H1 (cell line): ENCODE data around the gene VPS37C. TPM values are rescaled to one million over a fixed set of nuclear protein-coding genes. Genes with fewer than 3 reads are reported as not detected.

Experiments used
- CTCF ChIA-PET: fragments of 300-600 bp; sonication (Branson Sonifier 250); formaldehyde crosslinking; loops from one replicate; lab custom pipeline; 2021; ENCODE audit not compliant: partially characterized antibody; lab: Charles Lee
- POLR2A ChIA-PET: fragments of 300-600 bp; sonication (Branson Sonifier 250); formaldehyde crosslinking; loops from one replicate; lab custom pipeline; 2021; ENCODE audit warnings: inconsistent platforms; ENCODE audit not compliant: partially characterized antibody; lab: Charles Lee
- DNase-seq, 2 experiments: peaks; one replicate each; pipeline versions ENCODE4 v3.0.0 to v3.0.0-alpha.2; 2010 to 2022; ENCODE audit warnings: low spot score in 2 of 2, low read depth in 1 of 2, mixed read lengths in 1 of 2
- FAIRE-seq: peaks from 2 replicates; lab custom pipeline; 2011; peaks lifted over from hg19 to GRCh38; lab: Jason Lieb, UNC
- H2AFZ ChIP-seq: 2 replicates; pipeline ENCODE4 v1.8.1; 2012; ENCODE audit warnings: low read length, inconsistent platforms
- H2AK5ac ChIP-seq: 2 replicates; pipeline ENCODE4 v1.6.1; 2013; ENCODE audit warnings: low read depth, low read length
- H2BK120ac ChIP-seq: replicated peaks from 2 replicates; pipeline ENCODE3; 2013; ENCODE audit warnings: low read depth, low read length, inconsistent platforms
- H2BK12ac ChIP-seq: 2 replicates; pipeline ENCODE4 v1.6.1; 2013; ENCODE audit warnings: low read depth, low read length
- H2BK15ac ChIP-seq: 2 replicates; pipeline ENCODE4 v1.6.1; 2013; ENCODE audit warnings: low read length
- H2BK20ac ChIP-seq: 2 replicates; pipeline ENCODE4 v1.6.1; 2013; ENCODE audit warnings: low read length
- H2BK5ac ChIP-seq: 2 replicates; pipeline ENCODE4 v1.6.1; 2013; ENCODE audit warnings: low read depth, low read length
- H3K14ac ChIP-seq: 2 replicates; pipeline ENCODE4 v1.6.1; 2013; ENCODE audit warnings: inconsistent platforms; ENCODE audit not compliant: insufficient read length
- H3K18ac ChIP-seq: 2 replicates; pipeline ENCODE4 v1.6.1; 2013; ENCODE audit warnings: low read length; ENCODE audit errors: extremely low read depth
- H3K23ac ChIP-seq: 2 replicates; pipeline ENCODE4 v1.6.1; 2013; ENCODE audit warnings: inconsistent platforms; ENCODE audit not compliant: insufficient read length
- H3K23me2 ChIP-seq: 2 replicates; pipeline ENCODE4 v1.6.1; 2013; ENCODE audit warnings: low read depth, low read length
- H3K27ac ChIP-seq: 2 replicates; pipeline ENCODE4 v1.6.1; 2011; ENCODE audit warnings: low read depth, low read length, inconsistent platforms
- H3K27me3 ChIP-seq, 4 experiments: replicated peaks in 1 of 4; 1 replicate in 1 of 4; 2 replicates in 3 of 4; pipeline versions ENCODE4 v1.6.1 to v1.8.1; 2011 to 2013; ENCODE audit warnings: low read length in 3 of 4, mild to moderate bottlenecking in 3 of 4, inconsistent platforms in 2 of 4, mixed read lengths in 2 of 4, moderate library complexity in 1 of 4; ENCODE audit not compliant: control insufficient read depth in 3 of 4, insufficient read depth in 3 of 4; ENCODE audit errors: extremely low read depth in 1 of 4
- H3K36me3 ChIP-seq, 4 experiments: 2 replicates each; pipeline versions ENCODE4 v1.6.1 to v1.8.1; 2011 to 2013; ENCODE audit warnings: mild to moderate bottlenecking in 4 of 4, low read length in 3 of 4, moderate library complexity in 2 of 4, control low read depth in 1 of 4, inconsistent platforms in 1 of 4; ENCODE audit not compliant: insufficient read depth in 4 of 4, control insufficient read depth in 2 of 4
- H3K4ac ChIP-seq: replicated peaks from 2 replicates; pipeline ENCODE3; 2013; ENCODE audit warnings: low read length, low read depth, mixed read lengths, inconsistent platforms; ENCODE audit not compliant: insufficient read length
- H3K4me1 ChIP-seq, 4 experiments: replicated peaks in 1 of 4; 1 replicate in 1 of 4; 2 replicates in 3 of 4; pipeline versions ENCODE4 v1.6.1 to v1.8.1; 2011 to 2013; ENCODE audit warnings: low read length in 3 of 4, inconsistent platforms in 2 of 4, mixed read lengths in 1 of 4; ENCODE audit not compliant: insufficient read depth in 4 of 4, control insufficient read depth in 3 of 4
- H3K4me2 ChIP-seq, 2 experiments: 2 replicates each; pipeline versions ENCODE4 v1.6.1 to v1.8.1; 2011 to 2013; ENCODE audit warnings: low read depth in 2 of 2, low read length in 2 of 2, control low read depth in 1 of 2, inconsistent platforms in 1 of 2, mild to moderate bottlenecking in 1 of 2; ENCODE audit not compliant: insufficient read depth in 1 of 2
- H3K4me3 ChIP-seq, 4 experiments: fragments of 200-600, 300-600 bp in 1 of 4; sonication (generic), shearing (Covaris generic), sonication (Bioruptor Twin) in 1 of 4; 2 replicates each; pipeline versions ENCODE4 v1.5.1 to v1.8.1; 2011 to 2016; ENCODE audit warnings: low read length in 4 of 4, low read depth in 3 of 4, control low read depth in 2 of 4, inconsistent platforms in 2 of 4, mild to moderate bottlenecking in 2 of 4, mixed read lengths in 1 of 4, moderate library complexity in 1 of 4; ENCODE audit not compliant: insufficient read depth in 2 of 4; ENCODE audit errors: extremely low read depth in 1 of 4
- H3K56ac ChIP-seq: replicated peaks from 2 replicates; pipeline ENCODE3; 2013; ENCODE audit warnings: low read depth, mild to moderate bottlenecking, mixed read lengths, low read length, inconsistent platforms; ENCODE audit not compliant: insufficient read length
- H3K79me1 ChIP-seq: 2 replicates; pipeline ENCODE4 v1.6.1; 2013; ENCODE audit warnings: low read depth, low read length, control low read depth
- H3K79me2 ChIP-seq, 2 experiments: 2 replicates each; pipeline versions ENCODE4 v1.6.1 to v1.8.1; 2012 to 2013; ENCODE audit warnings: low read length in 2 of 2, mild to moderate bottlenecking in 2 of 2, inconsistent platforms in 1 of 2; ENCODE audit not compliant: insufficient read depth in 2 of 2, control insufficient read depth in 1 of 2
- H3K9ac ChIP-seq, 4 experiments: replicated peaks in 1 of 4; 1 replicate in 1 of 4; 2 replicates in 3 of 4; pipeline versions ENCODE4 v1.6.1 to v1.8.1; 2011 to 2013; ENCODE audit warnings: low read depth in 3 of 4, low read length in 3 of 4, control low read depth in 2 of 4, mild to moderate bottlenecking in 2 of 4, moderate library complexity in 2 of 4, inconsistent platforms in 1 of 4; ENCODE audit errors: extremely low read depth in 1 of 4
- H3K9me3 ChIP-seq, 2 experiments: 2 replicates each; pipeline versions ENCODE4 v1.6.1 to v1.8.1; 2012 to 2013; ENCODE audit warnings: mild to moderate bottlenecking in 2 of 2, moderate library complexity in 2 of 2, control low read depth in 1 of 2, inconsistent platforms in 1 of 2, low read depth in 1 of 2, low read length in 1 of 2, mixed read lengths in 1 of 2; ENCODE audit not compliant: insufficient read depth in 2 of 2
- H4K20me1 ChIP-seq, 2 experiments: replicated peaks in 1 of 2; 2 replicates each; pipeline versions ENCODE3 to v1.8.1; 2011 to 2013; ENCODE audit warnings: inconsistent platforms in 2 of 2, low read length in 2 of 2, mild to moderate bottlenecking in 1 of 2; ENCODE audit not compliant: insufficient read depth in 2 of 2, control insufficient read depth in 1 of 2
- H4K5ac ChIP-seq: 2 replicates; pipeline ENCODE4 v1.6.1; 2013; ENCODE audit warnings: low read length, low read depth, mixed read lengths, inconsistent platforms; ENCODE audit not compliant: insufficient read length
- H4K8ac ChIP-seq: 2 replicates; pipeline ENCODE4 v1.8.0; 2013; ENCODE audit warnings: mild to moderate bottlenecking, moderate library complexity, low read length, inconsistent platforms; ENCODE audit not compliant: insufficient read depth; ENCODE audit errors: extremely low read depth
- H4K91ac ChIP-seq: replicated peaks from 2 replicates; pipeline ENCODE3; 2013; ENCODE audit warnings: low read length, mixed read lengths, inconsistent platforms; ENCODE audit not compliant: insufficient read length
- ASH2L ChIP-seq: fragments of 200-600, 300-600 bp; sonication (generic); IDR thresholded peaks from one replicate; pipeline ENCODE4 v1.7.1; 2017; ENCODE audit warnings: low read length
- BACH1 ChIP-seq: IDR thresholded peaks from 2 replicates; pipeline ENCODE4 v1.6.1; 2012; ENCODE audit warnings: low read length, improper control_type of control experiment
- BCL11A ChIP-seq, 2 experiments: IDR thresholded peaks; one replicate each; pipeline ENCODE4 v1.6.1; 2011; ENCODE audit warnings: low read depth in 2 of 2, low read length in 2 of 2, mild to moderate bottlenecking in 2 of 2
- BRCA1 ChIP-seq: IDR thresholded peaks from 2 replicates; pipeline ENCODE4 v1.6.1; 2012; ENCODE audit warnings: low read depth, low read length, improper control_type of control experiment
- CBX8 ChIP-seq: fragments of 300-800, 300-1000 bp; sonication (generic); IDR thresholded peaks from 2 replicates; pipeline ENCODE4 v1.7.1; 2016; ENCODE audit warnings: low read depth, low read length, borderline replicate concordance
- CHD1 ChIP-seq: IDR thresholded peaks from 2 replicates; pipeline ENCODE4 v1.6.1; 2012; ENCODE audit warnings: low read depth, low read length, improper control_type of control experiment
- CTBP2 ChIP-seq: IDR thresholded peaks from 2 replicates; pipeline ENCODE4 v1.7.0; 2011; ENCODE audit warnings: borderline replicate concordance, mild to moderate bottlenecking, moderate library complexity, mixed read lengths, low read length; ENCODE audit not compliant: insufficient read depth, insufficient read length
- FOSL1 ChIP-seq: IDR thresholded peaks from 2 replicates; pipeline ENCODE4 v1.6.1; 2011; ENCODE audit warnings: mild to moderate bottlenecking, low read depth, low read length, moderate library complexity; ENCODE audit not compliant: insufficient read depth
- JUN ChIP-seq: IDR thresholded peaks from 2 replicates; pipeline ENCODE4 v1.6.1; 2011; ENCODE audit warnings: low read depth, mild to moderate bottlenecking, improper control_type of control experiment, low read length
- NRF1 ChIP-seq: IDR thresholded peaks from 2 replicates; pipeline ENCODE4 v1.6.1; 2011; ENCODE audit warnings: mild to moderate bottlenecking, low read depth, low read length, improper control_type of control experiment
- POLR2AphosphoS5 ChIP-seq: IDR thresholded peaks from 2 replicates; pipeline ENCODE4 v1.6.1; 2011; ENCODE audit warnings: low read depth, low read length
- RAD21 ChIP-seq, 2 experiments: IDR thresholded peaks in 1 of 2; conservative IDR thresholded peaks in 1 of 2; 2 replicates each; pipeline ENCODE4 v1.6.1; 2011; ENCODE audit warnings: low read depth in 2 of 2, low read length in 2 of 2, improper control_type of control experiment in 1 of 2, inconsistent platforms in 1 of 2, mild to moderate bottlenecking in 1 of 2, moderate library complexity in 1 of 2
- RBBP5 ChIP-seq: IDR thresholded peaks from 2 replicates; pipeline ENCODE4 v1.7.1; 2012; ENCODE audit warnings: low read depth, mild to moderate bottlenecking, inconsistent platforms, low read length, moderate library complexity, borderline replicate concordance
- RFX5 ChIP-seq: IDR thresholded peaks from 2 replicates; pipeline ENCODE4 v1.6.1; 2011; ENCODE audit warnings: low read depth, low read length, improper control_type of control experiment, borderline replicate concordance
- SP1 ChIP-seq: IDR thresholded peaks from 2 replicates; pipeline ENCODE4 v1.6.1; 2011; ENCODE audit warnings: low read depth, low read length
- TAF1 ChIP-seq: IDR thresholded peaks from 2 replicates; pipeline ENCODE4 v1.6.1; 2011; ENCODE audit warnings: mild to moderate bottlenecking, low read depth, low read length
- WGBS, 2 experiments: shearing (Covaris generic) in 1 of 2; methylation state at CpG; one replicate each; pipeline versions ENCODE4 v1.1.6 to v1.1.7; 2013 to 2015; ENCODE audit warnings: low lambda C conversion rate in 2 of 2, mixed read lengths in 2 of 2, inconsistent platforms in 1 of 2, low coverage in 1 of 2, missing lambda C conversion rate in 1 of 2; ENCODE audit not compliant: insufficient replicate concordance in 2 of 2, insufficient coverage in 1 of 2, insufficient read length in 1 of 2; ENCODE audit errors: extremely low coverage in 1 of 2, missing lambda C conversion rate in 1 of 2; 5-methylcytosine and 5-hydroxymethylcytosine counted together
- polyA plus RNA-seq, 7 experiments: library from polyadenylated mRNA; depleted of rRNA in 3 of 7; stranded (reverse) in 5 of 7; unstranded in 2 of 7; fragments of >200 nt in 5 of 7; fragments of 200-250 nt in 2 of 7; gene quantifications; 1 replicate in 5 of 7; 2 replicates in 1 of 7; 4 replicates in 1 of 7; pipeline versions ENCODE4 v1.2.1 to v1.2.3, GENCODE V29; 2011 to 2013; ENCODE audit warnings: missing spikeins in 2 of 7, mixed read lengths in 2 of 7
- total RNA-seq: library from RNA; stranded (reverse); fragmentation: NEBNext Ultra II Directional; extraction: Animal tissue kit (Norgen Biotek cat#: 25700); gene quantifications from 2 replicates; pipeline ENCODE4 v1.2.1, GENCODE V29; 2021

The VPS37C gene
- total and polyA plus RNA-seq, 2 of the 8 experiments (the other 6 are each of a cell fraction or from before 2014, with no cell fraction given): 12.9 to 21.0 TPM

GRCh38 chr11:61183645-61184044 lies 22.4 kb upstream of the VPS37C start:
- Histone ChIP-seq H2BK12ac (no peak overlapping the region), H3K4ac (no peak overlapping the region), H3K23ac (no peak overlapping the region), H2BK120ac (no peak overlapping the region), H3K4me3 (no peak overlapping the region), H2BK20ac (no peak overlapping the region), H3K27me3 (no peaks in the 10 kb centered on the region), H3K56ac (no peak overlapping the region), H4K8ac (no peak overlapping the region), H3K23me2 (no peaks in the 10 kb centered on the region), H3K79me1 (no peaks in the 10 kb centered on the region), H3K27ac (no peak overlapping the region), H3K79me2 (no peaks in the 10 kb centered on the region), H3K9ac (no peak overlapping the region), H2BK15ac (no peak overlapping the region), H3K9me3 (no peaks in the 10 kb centered on the region), H4K5ac (no peak overlapping the region), H3K14ac (no peak overlapping the region), H3K4me1 (no peaks in the 10 kb centered on the region), H2BK5ac (no peak overlapping the region), H2AK5ac (no peak overlapping the region), H4K20me1 (no peaks in the 10 kb centered on the region), H3K36me3 (no peaks in the 10 kb centered on the region), H3K18ac (no peak overlapping the region), H2AFZ (no peak overlapping the region), H3K4me2 (no peak overlapping the region), H4K91ac (no peak overlapping the region)
- POLR2A ChIA-PET: no interaction called here
- DNase-seq: no peak
- CTCF ChIA-PET: interaction anchor here (1.5 to 1.6 kb wide), 2 partner anchors 13 to 14 kb away, joined by 4 to 5 read pairs; no protein-coding TSS in a partner anchor
- WGBS, 2 experiments: 80% methylated on average over 4 of the region's 4 CpGs; no CpG with 5 or more reads in 1 of the 2 experiments
- FAIRE-seq: no peak
- TF ChIP-seq RAD21 (IDR thresholded peaks at IDR 0.05 in 1 of 2, conservative IDR thresholded peaks at IDR 0.05 in 1 of 2; ENCODE audit: low read depth in 2 of 2, low read length in 2 of 2) (no peak), ASH2L (no peak), CHD1 (no peak), FOSL1 (no peak), SP1 (no peak), CTBP2 (no peak), JUN (no peak), BRCA1 (no peak), POLR2AphosphoS5 (no peak), TAF1 (no peak), NRF1 (no peak), BACH1 (no peak), RFX5 (no peak), BCL11A (IDR thresholded peaks at IDR 0.05; ENCODE audit: low read depth in 2 of 2, low read length in 2 of 2) (no peak), CBX8 (no peak), RBBP5 (no peak)
